Vagina (tissue), 2 donors: ENCODE measurements around the gene SIX3. TPM values are rescaled to one million over a fixed set of nuclear protein-coding genes. Genes with fewer than 3 reads are reported as not detected.

Experiments
- DNase-seq, 2 donors: peaks; one replicate each; pipeline ENCODE4 v3.0.0-alpha.2; 2017; ENCODE audit errors: extremely low spot score in 2 of 2
- H3K27ac ChIP-seq: fragments of 200-600 bp; sonication (generic); one replicate; pipeline ENCODE4 v1.5.1; 2019
- H3K27me3 ChIP-seq: fragments of 200-600 bp; sonication (generic); one replicate; pipeline ENCODE4 v1.5.1; 2019
- H3K36me3 ChIP-seq, 2 donors: fragments of 200-600 bp; sonication (generic); one replicate each; pipeline ENCODE4 v1.5.1; 2017 to 2019
- H3K4me1 ChIP-seq: fragments of 200-600 bp; sonication (generic); one replicate; pipeline ENCODE4 v1.5.1; 2019
- H3K4me3 ChIP-seq, 2 donors: fragments of 200-600 bp; sonication (generic); 1 replicate in 1 of 2; 2 replicates in 1 of 2; pipeline ENCODE4 v1.5.1; 2016 to 2019
- H3K9me3 ChIP-seq: fragments of 200-600 bp; sonication (generic); one replicate; pipeline ENCODE4 v1.5.1; 2019
- CTCF ChIP-seq, 3 experiments: fragments of 450-650 bp in 2 of 3; fragments of 200-600 bp in 1 of 3; sonication (generic) in 1 of 3; IDR thresholded peaks; one replicate each; pipeline ENCODE4 v1.5.1; 2017 to 2019; ENCODE audit warnings: antibody characterized with exemption in 3 of 3, mild to moderate bottlenecking in 2 of 3, moderate library complexity in 2 of 3
- POLR2A ChIP-seq, 2 donors: fragments of 450-650 bp; IDR thresholded peaks; one replicate each; pipeline ENCODE4 v1.6.1; 2017; ENCODE audit warnings: antibody characterized with exemption in 2 of 2, mild to moderate bottlenecking in 2 of 2, moderate library complexity in 2 of 2
- POLR2AphosphoS5 ChIP-seq, 2 donors: sonication (generic); formaldehyde crosslinking; IDR thresholded peaks; one replicate each; pipeline ENCODE4 v1.9.0; 2017; ENCODE audit warnings: antibody characterized with exemption in 2 of 2, mild to moderate bottlenecking in 2 of 2, low read depth in 1 of 2; ENCODE audit not compliant: insufficient read depth in 1 of 2
- intact Hi-C: fragments of 100-400 bp; cut with DNase I; formaldehyde crosslinking; loops from one replicate; pipeline ENCODE4 v1.15.1; 2023
- small RNA-seq: library from RNA; depleted of rRNA; stranded (forward); fragments of <200 nt; gene quantifications from one replicate; pipeline ENCODE3, GENCODE V24; 2016
- total RNA-seq: library from RNA; depleted of rRNA; stranded (reverse); fragments of >200 nt; gene quantifications from one replicate; pipeline ENCODE4 v1.2.3, GENCODE V29; 2016

The SIX3 gene
- total RNA-seq, 1 donor from 2014 or later, result not detected

GRCh38 chr2:44989176-44989575 lies 47.7 kb downstream of the SIX3 start:
- no peak for TF ChIP-seq POLR2AphosphoS5 (IDR thresholded peaks at IDR 0.05; ENCODE audit: insufficient read depth in 1 of 2, low read depth in 1 of 2)
- TF ChIP-seq POLR2A (IDR thresholded peaks at IDR 0.05), result no peak
- no peak for TF ChIP-seq CTCF (IDR thresholded peaks at IDR 0.05)
- intact Hi-C loops, result no loop called here
- no peaks in the 10 kb centered on the region for H3K4me1 ChIP-seq
- no peaks in the 10 kb centered on the region for H3K36me3 ChIP-seq
- H3K4me3 ChIP-seq, result no peak overlapping the region
- no peak overlapping the region for H3K27ac ChIP-seq
- no peaks in the 10 kb centered on the region for H3K27me3 ChIP-seq
- H3K9me3 ChIP-seq, result no peaks in the 10 kb centered on the region
- DNase-seq, result no peak

- intact Hi-C loops, result no loop called here
- no peak for TF ChIP-seq POLR2A (IDR thresholded peaks at IDR 0.05)
- no peak for TF ChIP-seq POLR2AphosphoS5 (IDR thresholded peaks at IDR 0.05; ENCODE audit: insufficient read depth in 1 of 2, low read depth in 1 of 2)
- TF ChIP-seq CTCF (IDR thresholded peaks at IDR 0.05), result no peak
- Histone ChIP-seq H3K9me3 (no peaks in the 10 kb centered on the region), H3K4me3 (no peak overlapping the region), H3K36me3 (no peaks in the 10 kb centered on the region), H3K27ac (no peak overlapping the region), H3K27me3 (no peaks in the 10 kb centered on the region), H3K4me1 (no peaks in the 10 kb centered on the region)
- DNase-seq, result no peak
Measured at GRCh38 chr2:44994377-44994776, 52.9 kb downstream of the SIX3 start.

Small RNA genes lying within 50 kb of the gene (small RNA-seq; reads per million reads assigned to genes)
- not detected for gene RF02246
- not detected for gene RF02247
- not detected for gene RF02248
- gene RF02250, result not detected
- not detected for gene RF02251
- gene RF02252, result not detected

Other genes starting within 250 kb of the SIX3 start
- gene SIX2, start 67.8 kb downstream of the SIX3 start, total RNA-seq, result 16.7 TPM